SK-N-SH treated with all-trans-retinoic acid at 6 μM for 48 hours (cell line): Measurements from ENCODE around the gene ENAH.

Experiments used
- ATAC-seq: fragments of 200-7000 bp; cut with Tn5 transposase; 3 replicates; pipeline ENCODE4 v1.9.1; 2020; ENCODE audit warnings: mild to moderate bottlenecking, moderate library complexity
- ARNTL ChIP-seq: fragments of 450-650 bp; formaldehyde crosslinking; IDR thresholded peaks from 2 replicates; pipeline ENCODE4 v1.5.0; 2020; ENCODE audit warnings: low read depth, mild to moderate bottlenecking, moderate library complexity, borderline replicate concordance
- BACH2 ChIP-seq: fragments of 250-450 bp; sonication (Bioruptor Pico); IDR thresholded peaks from 2 replicates; pipeline ENCODE4 v1.9.0; 2021; ENCODE audit warnings: mild to moderate bottlenecking, borderline replicate concordance
- CSDC2 ChIP-seq: fragments of 250-450 bp; sonication (Bioruptor Pico); IDR thresholded peaks from 2 replicates; pipeline ENCODE4 v1.5.0; 2020; ENCODE audit warnings: mild to moderate bottlenecking, moderate library complexity
- ESRRG ChIP-seq: fragments of 250-450 bp; sonication (Bioruptor Pico); IDR thresholded peaks from 2 replicates; pipeline ENCODE4 v1.6.1; 2021; ENCODE audit warnings: mild to moderate bottlenecking
- GLIS3 ChIP-seq: fragments of 250-450 bp; sonication (Bioruptor Pico); IDR thresholded peaks from 2 replicates; pipeline ENCODE4 v1.5.0; 2020; ENCODE audit warnings: mild to moderate bottlenecking, moderate library complexity
- ISL1 ChIP-seq: fragments of 250-450 bp; sonication (Bioruptor Pico); IDR thresholded peaks from 2 replicates; pipeline ENCODE4 v2.1.2; 2022; ENCODE audit warnings: mild to moderate bottlenecking, moderate library complexity
- OSR1 ChIP-seq: fragments of 250-450 bp; sonication (Bioruptor Pico); IDR thresholded peaks from 2 replicates; pipeline ENCODE4 v1.8.0; 2022; ENCODE audit warnings: moderate library complexity, mild to moderate bottlenecking, inconsistent platforms
- PATZ1 ChIP-seq: fragments of 250-450 bp; sonication (Bioruptor Pico); IDR thresholded peaks from 2 replicates; pipeline ENCODE4 v1.8.0; 2020; ENCODE audit warnings: mild to moderate bottlenecking, moderate library complexity, borderline replicate concordance
- POU6F1 ChIP-seq: fragments of 250-450 bp; sonication (Bioruptor Pico); IDR thresholded peaks from 2 replicates; pipeline ENCODE4 v1.8.0; 2021; ENCODE audit warnings: low read depth, mild to moderate bottlenecking, moderate library complexity, borderline replicate concordance
- RARB ChIP-seq: fragments of 250-450 bp; sonication (Bioruptor Pico); IDR thresholded peaks from 2 replicates; pipeline ENCODE4 v1.8.0; 2021; ENCODE audit warnings: mild to moderate bottlenecking, moderate library complexity
- TCF4 ChIP-seq: fragments of 250-450 bp; sonication (Bioruptor Pico); IDR thresholded peaks from 2 replicates; pipeline ENCODE4 v1.8.0; 2021; ENCODE audit warnings: mild to moderate bottlenecking, moderate library complexity, borderline replicate concordance
- TOX ChIP-seq: fragments of 250-450 bp; sonication (Bioruptor Pico); IDR thresholded peaks from 2 replicates; pipeline ENCODE4 v1.8.0; 2021; ENCODE audit warnings: mild to moderate bottlenecking, moderate library complexity, borderline replicate concordance
- TSHZ2 ChIP-seq: fragments of 250-450 bp; sonication (Bioruptor Pico); IDR thresholded peaks from 2 replicates; pipeline ENCODE4 v1.5.0; 2020; ENCODE audit warnings: mild to moderate bottlenecking, moderate library complexity
- ZC3H10 ChIP-seq: fragments of 250-450 bp; sonication (Bioruptor Pico); IDR thresholded peaks from 2 replicates; pipeline ENCODE4 v1.5.1; 2021; ENCODE audit warnings: mild to moderate bottlenecking, moderate library complexity
- ZFP30 ChIP-seq: fragments of 450-650 bp; formaldehyde crosslinking; IDR thresholded peaks from 2 replicates; pipeline ENCODE4 v1.5.0; 2022; ENCODE audit warnings: mild to moderate bottlenecking, moderate library complexity
- ZNF565 ChIP-seq: fragments of 450-650 bp; formaldehyde crosslinking; conservative IDR thresholded peaks from 2 replicates; pipeline ENCODE4 v1.5.0; 2020; ENCODE audit warnings: low read depth, mild to moderate bottlenecking, moderate library complexity
- ZNF70 ChIP-seq: fragments of 450-650 bp; formaldehyde crosslinking; IDR thresholded peaks from 2 replicates; pipeline ENCODE4 v1.5.0; 2020; ENCODE audit warnings: mild to moderate bottlenecking, moderate library complexity
- TF ChIP-seq, protein P1 (sequence below): fragments of 250-450 bp; sonication (Bioruptor Pico); IDR thresholded peaks from 2 replicates; pipeline ENCODE4 v1.5.1; 2020; ENCODE audit warnings: low read depth, mild to moderate bottlenecking, moderate library complexity
- TF ChIP-seq, protein P2 (sequence below): fragments of 250-450 bp; sonication (Bioruptor Pico); IDR thresholded peaks from 2 replicates; pipeline ENCODE4 v1.5.1; 2021; ENCODE audit warnings: mild to moderate bottlenecking, moderate library complexity

The ENAH gene

DNA sequence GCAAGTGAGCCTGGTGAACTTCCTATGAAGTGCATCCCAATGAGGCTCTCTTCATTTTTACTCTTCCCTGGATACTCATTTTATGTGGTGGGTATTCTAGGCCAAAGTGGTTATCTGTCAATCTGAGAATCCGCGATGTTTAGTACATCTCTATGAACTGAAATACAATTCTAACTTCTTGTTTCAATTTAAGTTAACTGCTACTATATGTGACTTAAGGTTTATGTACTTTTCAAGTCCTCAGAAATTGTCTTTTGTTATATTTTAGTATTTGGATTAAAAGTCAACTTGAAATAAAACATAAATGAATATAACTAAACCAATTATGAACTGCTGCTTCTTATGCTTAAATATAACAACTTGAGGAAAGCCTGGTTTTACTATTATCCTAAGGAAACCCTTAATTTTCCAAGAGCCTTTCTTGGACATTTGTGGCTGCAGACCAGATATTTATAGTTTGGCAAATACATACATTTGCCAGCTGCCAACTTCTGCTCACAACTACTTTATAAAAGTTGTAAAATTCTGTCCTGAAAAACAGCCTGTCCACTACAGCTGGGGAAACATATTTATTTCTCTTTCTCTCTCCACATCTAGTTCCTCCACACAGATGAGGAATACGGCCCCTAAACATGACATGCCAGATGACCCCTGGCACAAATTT is 60.4 kb downstream of the ENAH start:
- TF ChIP-seq ISL1 (CRISPR knock-in tag) (no peak), ZNF565 (no peak), RARB (CRISPR knock-in tag) (no peak), ESRRG (CRISPR knock-in tag) (no peak), GLIS3 (CRISPR knock-in tag) (no peak), TCF4 (CRISPR knock-in tag) (no peak), POU6F1 (CRISPR knock-in tag) (no peak), PATZ1 (CRISPR knock-in tag) (no peak), CSDC2 (CRISPR knock-in tag) (no peak), BACH2 (CRISPR knock-in tag) (no peak), TSHZ2 (CRISPR knock-in tag) (no peak), ZFP30 (no peak), ZC3H10 (CRISPR knock-in tag) (no peak), ZNF70 (CRISPR knock-in tag) (no peak), ARNTL (CRISPR knock-in tag) (no peak), OSR1 (CRISPR knock-in tag) (no peak), TOX (no peak)
- TF ChIP-seq, protein P1, sequence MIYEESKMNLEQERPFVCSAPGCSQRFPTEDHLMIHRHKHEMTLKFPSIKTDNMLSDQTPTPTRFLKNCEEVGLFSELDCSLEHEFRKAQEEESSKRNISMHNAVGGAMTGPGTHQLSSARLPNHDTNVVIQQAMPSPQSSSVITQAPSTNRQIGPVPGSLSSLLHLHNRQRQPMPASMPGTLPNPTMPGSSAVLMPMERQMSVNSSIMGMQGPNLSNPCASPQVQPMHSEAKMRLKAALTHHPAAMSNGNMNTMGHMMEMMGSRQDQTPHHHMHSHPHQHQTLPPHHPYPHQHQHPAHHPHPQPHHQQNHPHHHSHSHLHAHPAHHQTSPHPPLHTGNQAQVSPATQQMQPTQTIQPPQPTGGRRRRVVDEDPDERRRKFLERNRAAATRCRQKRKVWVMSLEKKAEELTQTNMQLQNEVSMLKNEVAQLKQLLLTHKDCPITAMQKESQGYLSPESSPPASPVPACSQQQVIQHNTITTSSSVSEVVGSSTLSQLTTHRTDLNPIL (CRISPR knock-in tag), result no peak
- TF ChIP-seq, protein P2, sequence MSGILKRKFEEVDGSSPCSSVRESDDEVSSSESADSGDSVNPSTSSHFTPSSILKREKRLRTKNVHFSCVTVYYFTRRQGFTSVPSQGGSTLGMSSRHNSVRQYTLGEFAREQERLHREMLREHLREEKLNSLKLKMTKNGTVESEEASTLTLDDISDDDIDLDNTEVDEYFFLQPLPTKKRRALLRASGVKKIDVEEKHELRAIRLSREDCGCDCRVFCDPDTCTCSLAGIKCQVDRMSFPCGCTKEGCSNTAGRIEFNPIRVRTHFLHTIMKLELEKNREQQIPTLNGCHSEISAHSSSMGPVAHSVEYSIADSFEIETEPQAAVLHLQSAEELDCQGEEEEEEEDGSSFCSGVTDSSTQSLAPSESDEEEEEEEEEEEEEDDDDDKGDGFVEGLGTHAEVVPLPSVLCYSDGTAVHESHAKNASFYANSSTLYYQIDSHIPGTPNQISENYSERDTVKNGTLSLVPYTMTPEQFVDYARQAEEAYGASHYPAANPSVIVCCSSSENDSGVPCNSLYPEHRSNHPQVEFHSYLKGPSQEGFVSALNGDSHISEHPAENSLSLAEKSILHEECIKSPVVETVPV (CRISPR knock-in tag), result no peak
- ATAC-seq, result no peak

DNA sequence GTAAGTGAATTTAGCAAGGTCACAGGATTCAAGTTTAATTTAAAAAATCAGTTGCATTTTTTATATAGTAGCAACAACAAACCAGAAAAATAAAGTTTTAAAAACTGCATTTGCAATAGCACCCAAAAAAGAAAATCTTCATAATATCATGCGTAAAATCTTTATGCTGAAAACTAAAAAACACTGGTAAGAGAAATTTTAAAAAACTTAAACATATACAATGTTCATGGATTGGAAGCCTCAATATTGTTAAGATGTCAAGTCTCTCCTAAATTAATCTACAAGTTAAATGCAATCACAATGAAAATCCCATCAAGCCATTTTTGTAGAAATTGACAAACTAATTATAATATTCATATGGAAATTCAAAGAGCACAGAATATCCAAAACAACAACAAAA is 65.6 kb downstream of the ENAH start:
- no peak for ATAC-seq
- TF ChIP-seq RARB (CRISPR knock-in tag) (no peak), ISL1 (CRISPR knock-in tag) (no peak), ZFP30 (no peak), TSHZ2 (CRISPR knock-in tag) (no peak)
- TF ChIP-seq, protein P1 (CRISPR knock-in tag), result no peak
- TF ChIP-seq, all 23 proteins: peak for 0
